GM23338 (cell line): ENCODE results near the gene CACNA1C. TPM values are rescaled to one million over a fixed set of nuclear protein-coding genes. Genes with fewer than 3 reads are reported as not detected.
A peak's percentile ranks its signal among the peaks of the same experiment; 100 is the strongest.

Experiments used
- ATAC-seq: fragments of 200-7000 bp; cut with Tn5 transposase; 3 replicates; pipeline ENCODE4 v1.9.1; 2020
- DNase-seq: peaks from one replicate; pipeline ENCODE4 v3.0.0-alpha.2; 2015; ENCODE audit warnings: low spot score
- H2AFZ ChIP-seq: fragments of 200-600 bp; sonication (generic); 2 replicates; pipeline ENCODE4 v1.8.0; 2016; ENCODE audit warnings: antibody characterized with exemption, mild to moderate bottlenecking, moderate library complexity
- H3F3A ChIP-seq: fragments of 200-600 bp; sonication (generic); replicated peaks from 2 replicates; pipeline ENCODE4 v1.8.0; 2017; ENCODE audit warnings: antibody characterized with exemption, mixed run types, low read depth
- H3K27ac ChIP-seq: fragments of 200-600 bp; sonication (generic); 2 replicates; pipeline ENCODE4 v1.6.1; 2016; ENCODE audit warnings: low read depth
- H3K27me3 ChIP-seq: fragments of 200-600 bp; sonication (generic); 2 replicates; pipeline ENCODE4 v1.8.0; 2016; ENCODE audit warnings: mild to moderate bottlenecking, mixed run types, moderate library complexity; ENCODE audit not compliant: insufficient read depth
- H3K36me3 ChIP-seq: fragments of 200-600 bp; sonication (generic); 2 replicates; pipeline ENCODE4 v1.8.0; 2016; ENCODE audit warnings: mild to moderate bottlenecking; ENCODE audit not compliant: insufficient read depth
- H3K4me1 ChIP-seq: fragments of 200-600 bp; sonication (generic); 2 replicates; pipeline ENCODE4 v1.8.0; 2016; ENCODE audit warnings: mild to moderate bottlenecking, moderate library complexity; ENCODE audit not compliant: insufficient read depth
- H3K4me2 ChIP-seq: fragments of 200-600 bp; sonication (generic); 2 replicates; pipeline ENCODE4 v1.7.1; 2017; ENCODE audit warnings: mixed run types
- H3K4me3 ChIP-seq: fragments of 200-600 bp; sonication (generic); 2 replicates; pipeline ENCODE4 v1.6.1; 2016; ENCODE audit warnings: mixed run types
- H3K79me2 ChIP-seq: fragments of 200-600 bp; sonication (generic); replicated peaks from 2 replicates; pipeline ENCODE4 v1.8.0; 2017; ENCODE audit warnings: mild to moderate bottlenecking; ENCODE audit not compliant: insufficient read depth
- H3K9me2 ChIP-seq: fragments of 200-600 bp; sonication (generic); 2 replicates; pipeline ENCODE4 v1.8.0; 2017; ENCODE audit not compliant: insufficient read depth
- H4K20me1 ChIP-seq: fragments of 200-600 bp; sonication (generic); replicated peaks from 2 replicates; pipeline ENCODE4 v1.8.0; 2017; ENCODE audit warnings: mild to moderate bottlenecking; ENCODE audit not compliant: insufficient read depth
- H3K27ac Mint-ChIP-seq: 2 replicates; pipeline ENCODE4 v1.8.0; 2020; ENCODE audit warnings: inconsistent platforms, mild to moderate bottlenecking, moderate library complexity, mixed read lengths
- H3K27me3 Mint-ChIP-seq: 3 replicates; pipeline ENCODE4 v1.8.0; 2022; ENCODE audit warnings: low read depth, mild to moderate bottlenecking, moderate library complexity, mixed read lengths, inconsistent platforms; ENCODE audit not compliant: insufficient read depth, poor library complexity
- H3K36me3 Mint-ChIP-seq: 3 replicates; pipeline ENCODE4 v1.8.0; 2021; ENCODE audit warnings: low read depth, mild to moderate bottlenecking, inconsistent platforms, moderate library complexity, mixed read lengths
- H3K4me1 Mint-ChIP-seq: 3 replicates; pipeline ENCODE4 v1.8.0; 2020; ENCODE audit warnings: mild to moderate bottlenecking, inconsistent platforms, mixed read lengths
- H3K4me3 Mint-ChIP-seq: 3 replicates; pipeline ENCODE4 v1.8.0; 2021; ENCODE audit warnings: moderate library complexity, mild to moderate bottlenecking, inconsistent platforms, mixed read lengths
- H3K9me3 Mint-ChIP-seq: 3 replicates; pipeline ENCODE4 v1.8.0; 2020; ENCODE audit warnings: moderate library complexity, mild to moderate bottlenecking, inconsistent platforms, mixed read lengths
- CTCF ChIP-seq, 2 experiments: fragments of 200-600 bp in 1 of 2; sonication (generic) in 1 of 2; conservative IDR thresholded peaks; 2 replicates each; pipeline versions ENCODE4 v1.5.1 to v1.6.1; 2016 to 2017; ENCODE audit warnings: antibody characterized with exemption in 2 of 2, low read depth in 2 of 2, mild to moderate bottlenecking in 2 of 2, moderate library complexity in 1 of 2
- EZH2 ChIP-seq: fragments of 200-600 bp; sonication (generic); IDR thresholded peaks from one replicate; pipeline ENCODE4 v1.8.0; 2017; ENCODE audit warnings: antibody characterized with exemption, mild to moderate bottlenecking, low read depth; ENCODE audit not compliant: unreplicated experiment
- EZH2phosphoT487 ChIP-seq: fragments of 200-600 bp; sonication (generic); IDR thresholded peaks from one replicate; pipeline ENCODE4 v1.8.1; 2018; ENCODE audit warnings: antibody characterized with exemption; ENCODE audit not compliant: unreplicated experiment
- POLR2AphosphoS5 ChIP-seq: IDR thresholded peaks from 2 replicates; pipeline ENCODE4 v1.6.1; 2016; ENCODE audit warnings: antibody characterized with exemption, low read depth
- STAT1 ChIP-seq: IDR thresholded peaks from one replicate; pipeline ENCODE4 v1.6.1; 2016; ENCODE audit warnings: antibody characterized with exemption; ENCODE audit not compliant: unreplicated experiment
- ZNF331 ChIP-seq: fragments of 250-450 bp; sonication (Bioruptor Pico); IDR thresholded peaks from 2 replicates; pipeline ENCODE4 v1.5.0; 2020; ENCODE audit warnings: low read depth, mild to moderate bottlenecking, moderate library complexity
- polyA plus RNA-seq: library from polyadenylated mRNA; unstranded; fragments of >200 nt; fragmentation: Nextera tagmentation; extraction: Ambion mirVana; gene quantifications from 2 replicates; pipeline ENCODE4 v1.2.1, GENCODE V29; 2016
- total RNA-seq: library from RNA; depleted of rRNA; stranded (reverse); fragments of >200 nt; shearing (Covaris generic); gene quantifications from 2 replicates; pipeline ENCODE4 v1.2.3, GENCODE V29; 2014

The CACNA1C gene
- total and polyA plus RNA-seq, 2 experiments from 2014 or later = 0.78 to 2.1 TPM

DNA sequence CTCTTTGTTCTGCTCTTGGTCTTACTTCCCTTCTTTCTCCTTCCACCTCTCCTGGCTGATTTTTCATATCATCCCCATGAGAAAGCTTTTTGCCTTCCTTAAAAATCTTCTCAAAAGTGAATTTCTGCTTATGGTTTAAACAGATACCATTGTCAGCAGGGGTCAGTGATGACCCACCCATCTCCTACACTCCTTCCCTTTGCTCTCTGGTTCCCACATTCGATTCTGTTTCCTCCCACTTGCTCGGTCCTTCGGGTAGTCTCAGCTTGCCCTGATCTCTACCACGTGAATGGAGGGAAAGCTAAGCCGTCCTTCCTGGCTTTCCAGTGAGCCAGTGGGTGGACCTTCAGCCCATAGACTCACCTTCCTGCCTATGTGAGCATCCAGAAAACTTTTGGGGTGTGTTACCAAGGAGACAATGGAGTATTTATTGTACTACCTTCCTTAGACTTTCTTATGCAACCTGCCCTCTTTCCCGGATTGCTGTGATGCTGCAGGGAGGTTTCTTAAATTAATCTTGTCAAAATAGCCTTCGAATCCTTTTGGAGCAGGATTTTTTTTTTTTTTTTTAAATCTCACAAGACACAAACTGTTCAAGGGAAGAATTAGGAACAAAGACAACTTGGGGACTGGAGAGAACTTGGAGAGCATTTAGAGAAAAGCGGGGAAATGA is 306.3 kb downstream of the CACNA1C start:
- Mint-ChIP-seq H3K9me3 (no peaks in the 10 kb centered on the region), H3K4me1 (peaks cover 11% of the 10 kb centered on the region; the same call in 2 of the 3 replicates), H3K27ac (0 out of 2 replicates have a peak overlapping the region, but pooled peaks have one; percentile 4), H3K36me3 (no peaks in the 10 kb centered on the region), H3K27me3 (peaks cover 2% of the 10 kb centered on the region), H3K4me3 (no peak overlapping the region)
- no peak overlapping the region for H3K4me3 ChIP-seq
- DNase-seq (no peak), ATAC-seq (no peak; the same call in 2 of the 3 replicates)
- no peaks in the 10 kb centered on the region for H3K4me1 ChIP-seq
- TF ChIP-seq ZNF331 = no peak
- peak in 1 of 2 experiments; percentile 22; a peak in 2 of 4 replicates for TF ChIP-seq CTCF (conservative IDR thresholded peaks at IDR 0.05; ENCODE audit: low read depth in 2 of 2)
- TF ChIP-seq EZH2phosphoT487 = no peak
- H3K27me3 ChIP-seq = no peaks in the 10 kb centered on the region
- no peaks in the 10 kb centered on the region for H3K9me2 ChIP-seq
- no peaks in the 10 kb centered on the region for H3K36me3 ChIP-seq
- H3K79me2 ChIP-seq = no peaks in the 10 kb centered on the region
- no peak overlapping the region for H2AFZ ChIP-seq
- no peak overlapping the region for H3K4me2 ChIP-seq
- no peaks in the 10 kb centered on the region for H3F3A ChIP-seq
- H3K27ac ChIP-seq = no peak overlapping the region
- H4K20me1 ChIP-seq = no peaks in the 10 kb centered on the region

GRCh38 chr12:2359725-2360629 is 307.2 kb downstream of the CACNA1C start:
- H3K4me2 ChIP-seq = no peak overlapping the region
- Mint-ChIP-seq H3K4me3 (no peak overlapping the region), H3K27me3 (peaks cover 4% of the 10 kb centered on the region), H3K36me3 (no peaks in the 10 kb centered on the region), H3K9me3 (no peaks in the 10 kb centered on the region), H3K4me1 (peaks cover 15% of the 10 kb centered on the region), H3K27ac (no peak overlapping the region)
- H3K9me2 ChIP-seq = no peaks in the 10 kb centered on the region
- ATAC-seq (no peak), DNase-seq (no peak)
- H3K4me1 ChIP-seq = no peaks in the 10 kb centered on the region
- TF ChIP-seq STAT1 = no peak
- TF ChIP-seq POLR2AphosphoS5 = no peak
- no peak overlapping the region for H3K27ac ChIP-seq
- H4K20me1 ChIP-seq = no peaks in the 10 kb centered on the region
- H3K36me3 ChIP-seq = no peaks in the 10 kb centered on the region
- no peak overlapping the region for H2AFZ ChIP-seq
- no peaks in the 10 kb centered on the region for H3F3A ChIP-seq
- no peak overlapping the region for H3K4me3 ChIP-seq
- no peaks in the 10 kb centered on the region for H3K27me3 ChIP-seq
- no peaks in the 10 kb centered on the region for H3K79me2 ChIP-seq

GRCh38 chr12:2360630-2361170 is 307.9 kb downstream of the CACNA1C start:
- Histone ChIP-seq H3K4me3 (no peak overlapping the region), H3K4me2 (no peak overlapping the region), H3K27ac (no peak overlapping the region), H3K27me3 (no peaks in the 10 kb centered on the region), H4K20me1 (no peaks in the 10 kb centered on the region), H3K79me2 (no peaks in the 10 kb centered on the region), H3K4me1 (no peaks in the 10 kb centered on the region), H3K36me3 (no peaks in the 10 kb centered on the region), H3F3A (no peaks in the 10 kb centered on the region), H2AFZ (no peak overlapping the region), H3K9me2 (no peaks in the 10 kb centered on the region)
- Mint-ChIP-seq H3K36me3 (no peaks in the 10 kb centered on the region), H3K27me3 (peaks cover 4% of the 10 kb centered on the region), H3K27ac (no peak overlapping the region), H3K4me1 (peaks cover 16% of the 10 kb centered on the region), H3K4me3 (no peak overlapping the region), H3K9me3 (no peaks in the 10 kb centered on the region)
- DNase-seq = no peak
- TF ChIP-seq CTCF (conservative IDR thresholded peaks at IDR 0.05; ENCODE audit: low read depth in 2 of 2) (peak in 1 of 2 experiments; percentile 44; a peak in 2 of 4 replicates), EZH2 (no peak)
- ATAC-seq = 0 out of 3 replicates have a peak, but pooled peaks have one; percentile 22
